Chondrocyte (in vitro differentiated cells): ENCODE measurements around the gene CFAP97D1. TPM values are rescaled to one million over a fixed set of nuclear protein-coding genes. Genes with fewer than 3 reads are reported as not detected.
A peak's percentile ranks its signal among the peaks of the same experiment; 100 is the strongest.

Experiments
- DNase-seq: peaks from one replicate; pipeline ENCODE4 v3.0.0; 2021; ENCODE audit warnings: mixed read lengths, low spot score
- H3K27ac Mint-ChIP-seq: one replicate; pipeline ENCODE4 v1.8.0; 2021; ENCODE audit warnings: mild to moderate bottlenecking, moderate library complexity, mixed read lengths; ENCODE audit not compliant: unreplicated experiment
- H3K27me3 Mint-ChIP-seq: 2 replicates; pipeline ENCODE4 v1.8.0; 2021; ENCODE audit warnings: low read depth, mixed read lengths
- H3K36me3 Mint-ChIP-seq: 2 replicates; pipeline ENCODE4 v1.8.0; 2021; ENCODE audit warnings: low read depth, mixed read lengths
- H3K4me1 Mint-ChIP-seq: 2 replicates; pipeline ENCODE4 v1.8.0; 2021; ENCODE audit warnings: low read depth, mild to moderate bottlenecking, mixed read lengths
- H3K4me3 Mint-ChIP-seq: one replicate; pipeline ENCODE4 v1.8.0; 2021; ENCODE audit warnings: mild to moderate bottlenecking, moderate library complexity, mixed read lengths; ENCODE audit not compliant: unreplicated experiment
- H3K9me3 Mint-ChIP-seq: 2 replicates; pipeline ENCODE4 v1.8.0; 2021; ENCODE audit warnings: low read depth, mixed read lengths
- total RNA-seq: library from RNA; stranded (reverse); gene quantifications from 3 replicates; pipeline ENCODE4 v1.2.1, GENCODE V29; 2021
- TF ChIP-seq, protein P1 (sequence below): fragments of 200-600 bp; sonication (generic); IDR thresholded peaks from 2 replicates; pipeline ENCODE4 v1.5.0; 2021; ENCODE audit warnings: antibody characterized with exemption, mild to moderate bottlenecking, moderate library complexity

The CFAP97D1 gene
- total RNA-seq, 1 donor from 2014 or later: not detected

DNA sequence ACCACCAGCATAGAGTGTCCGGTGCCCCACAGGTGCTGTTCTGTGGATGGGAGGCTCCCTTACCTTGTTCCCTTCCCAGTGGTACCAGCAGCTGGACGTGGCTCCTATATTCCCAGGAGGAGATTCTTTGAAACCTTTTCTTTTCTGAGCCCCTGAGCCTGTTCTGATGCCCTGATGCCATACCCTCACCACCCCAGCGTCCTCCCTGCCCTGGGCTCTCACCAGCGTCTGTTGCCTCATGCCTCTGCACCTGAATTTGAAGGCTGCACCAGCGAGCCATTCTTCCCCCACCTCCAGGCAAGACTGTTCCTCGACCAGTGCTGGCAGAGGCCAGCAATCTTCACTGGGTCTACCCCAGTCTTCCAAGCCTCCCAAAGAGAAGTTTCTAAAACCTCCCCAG, 22.1 kb upstream of the CFAP97D1 start:
- TF ChIP-seq, protein P1, sequence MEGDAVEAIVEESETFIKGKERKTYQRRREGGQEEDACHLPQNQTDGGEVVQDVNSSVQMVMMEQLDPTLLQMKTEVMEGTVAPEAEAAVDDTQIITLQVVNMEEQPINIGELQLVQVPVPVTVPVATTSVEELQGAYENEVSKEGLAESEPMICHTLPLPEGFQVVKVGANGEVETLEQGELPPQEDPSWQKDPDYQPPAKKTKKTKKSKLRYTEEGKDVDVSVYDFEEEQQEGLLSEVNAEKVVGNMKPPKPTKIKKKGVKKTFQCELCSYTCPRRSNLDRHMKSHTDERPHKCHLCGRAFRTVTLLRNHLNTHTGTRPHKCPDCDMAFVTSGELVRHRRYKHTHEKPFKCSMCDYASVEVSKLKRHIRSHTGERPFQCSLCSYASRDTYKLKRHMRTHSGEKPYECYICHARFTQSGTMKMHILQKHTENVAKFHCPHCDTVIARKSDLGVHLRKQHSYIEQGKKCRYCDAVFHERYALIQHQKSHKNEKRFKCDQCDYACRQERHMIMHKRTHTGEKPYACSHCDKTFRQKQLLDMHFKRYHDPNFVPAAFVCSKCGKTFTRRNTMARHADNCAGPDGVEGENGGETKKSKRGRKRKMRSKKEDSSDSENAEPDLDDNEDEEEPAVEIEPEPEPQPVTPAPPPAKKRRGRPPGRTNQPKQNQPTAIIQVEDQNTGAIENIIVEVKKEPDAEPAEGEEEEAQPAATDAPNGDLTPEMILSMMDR: no peak
- Mint-ChIP-seq H3K36me3 (no peaks in the 10 kb centered on the region), H3K27ac (no peak overlapping the region), H3K9me3 (no peaks in the 10 kb centered on the region), H3K4me1 (peaks cover 11% of the 10 kb centered on the region), H3K27me3 (peaks cover 16% of the 10 kb centered on the region), H3K4me3 (no peak overlapping the region)
- DNase-seq: no peak

DNA sequence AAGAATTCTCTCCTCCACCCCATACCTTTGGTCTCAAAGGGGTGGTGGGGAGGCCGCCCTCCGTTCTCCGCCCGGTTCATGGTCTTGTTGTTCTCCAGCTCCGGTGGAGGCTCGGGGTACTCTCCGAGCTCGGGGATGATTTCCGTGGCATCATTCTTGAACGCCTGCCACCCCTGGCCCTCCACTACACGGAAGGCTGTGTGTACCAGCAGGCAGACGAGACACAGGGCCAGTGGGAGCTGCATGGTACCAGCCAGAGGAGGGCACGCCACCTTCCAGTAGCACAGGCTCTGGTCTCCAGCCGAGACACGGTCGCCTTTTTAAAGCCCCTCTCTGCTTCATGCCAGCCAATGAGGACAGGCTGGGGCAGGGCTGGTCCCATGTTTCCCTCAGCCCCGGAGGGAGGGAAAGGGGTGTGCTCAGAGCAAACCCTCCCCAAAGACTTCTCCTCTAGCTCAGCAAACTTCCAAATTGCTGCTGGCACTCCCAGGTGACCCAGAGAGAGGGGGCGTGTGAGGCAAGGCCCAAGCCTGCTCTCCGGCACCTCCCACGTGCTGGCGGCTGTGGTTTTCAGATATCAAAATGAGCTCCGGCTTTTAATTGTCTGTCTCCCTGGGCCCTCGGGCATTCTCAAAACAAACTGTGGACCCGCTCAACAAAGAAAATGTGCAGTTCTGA, 21.6 kb upstream of the CFAP97D1 start, which contains the start of gene SOST:
Gene SOST (minus strand): TSS at position 295 of the 678 bp plus-strand sequence. CDS start 50 bp downstream, at position 245.
- TF ChIP-seq, protein P1: no peak
- peaks cover 16% of the 10 kb centered on the region for H3K27me3 Mint-ChIP-seq
- no peak within 1 kb of the TSS for H3K27ac Mint-ChIP-seq
- H3K9me3 Mint-ChIP-seq: no peaks in the 10 kb centered on the region
- peaks cover 11% of the 10 kb centered on the region for H3K4me1 Mint-ChIP-seq
- no peak for DNase-seq
- H3K36me3 Mint-ChIP-seq: no peaks in the 10 kb centered on the region
- no peak within 1 kb of the TSS for H3K4me3 Mint-ChIP-seq

DNA sequence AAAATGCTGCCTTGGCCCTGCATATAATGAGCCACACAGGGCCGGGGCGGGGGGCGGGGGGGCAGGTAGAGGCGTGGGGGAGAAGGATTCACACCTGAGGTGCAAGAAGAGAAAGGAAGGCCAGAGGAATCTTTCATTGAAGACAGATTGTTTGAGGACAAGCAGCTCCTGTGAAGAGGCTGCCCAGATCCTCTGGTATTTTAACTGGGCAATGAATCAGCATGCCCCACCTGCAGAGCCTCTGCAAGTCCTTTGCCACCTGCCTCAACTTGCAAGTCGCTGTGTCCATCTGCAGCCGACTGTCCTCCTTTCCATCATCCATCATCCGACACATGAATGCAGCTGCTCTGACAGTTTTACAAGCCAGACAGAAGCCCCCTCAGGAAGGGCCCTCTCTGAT, 20.4 kb upstream of the CFAP97D1 start:
- Mint-ChIP-seq H3K9me3 (no peaks in the 10 kb centered on the region), H3K4me1 (peaks cover 11% of the 10 kb centered on the region), H3K36me3 (no peaks in the 10 kb centered on the region), H3K27me3 (peaks cover 16% of the 10 kb centered on the region), H3K27ac (no peak overlapping the region), H3K4me3 (no peak overlapping the region)
- DNase-seq: no peak
- TF ChIP-seq, protein P1: no peak

DNA sequence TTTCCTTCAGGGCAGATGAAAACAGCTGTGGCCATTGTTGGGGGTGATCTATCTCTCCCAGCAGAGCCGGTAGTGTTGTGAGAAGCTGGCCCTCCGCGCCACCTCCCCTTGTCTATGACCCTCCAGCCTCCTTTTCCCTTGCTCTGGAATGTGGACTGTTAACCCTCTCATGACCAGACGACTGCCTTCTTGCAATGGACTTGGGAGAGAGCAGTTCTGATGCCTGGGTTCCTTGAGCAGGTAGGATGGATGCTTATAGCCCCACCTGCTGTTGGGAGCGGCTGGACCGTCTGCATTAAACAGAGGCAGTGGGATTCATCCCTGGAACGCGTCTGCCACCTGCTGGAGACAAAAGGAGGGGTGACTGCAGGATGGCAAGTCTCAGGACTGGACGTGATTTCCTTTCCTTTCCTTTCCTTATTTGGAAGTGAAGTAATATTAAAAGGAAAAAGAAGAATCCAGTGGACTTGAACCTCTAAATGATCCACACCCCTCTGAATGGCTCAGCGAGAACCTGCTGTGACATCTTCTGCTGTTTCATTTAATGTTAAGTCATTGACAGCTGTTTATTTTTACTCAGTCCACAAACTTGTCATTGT, 19.9 kb upstream of the CFAP97D1 start:
- Mint-ChIP-seq H3K9me3 (no peaks in the 10 kb centered on the region), H3K36me3 (no peaks in the 10 kb centered on the region), H3K4me3 (no peak overlapping the region), H3K27ac (peak overlapping the region; percentile 24), H3K4me1 (peaks cover 11% of the 10 kb centered on the region), H3K27me3 (peaks cover 16% of the 10 kb centered on the region)
- TF ChIP-seq, protein P1: peak; percentile 100
- no peak for DNase-seq

DNA sequence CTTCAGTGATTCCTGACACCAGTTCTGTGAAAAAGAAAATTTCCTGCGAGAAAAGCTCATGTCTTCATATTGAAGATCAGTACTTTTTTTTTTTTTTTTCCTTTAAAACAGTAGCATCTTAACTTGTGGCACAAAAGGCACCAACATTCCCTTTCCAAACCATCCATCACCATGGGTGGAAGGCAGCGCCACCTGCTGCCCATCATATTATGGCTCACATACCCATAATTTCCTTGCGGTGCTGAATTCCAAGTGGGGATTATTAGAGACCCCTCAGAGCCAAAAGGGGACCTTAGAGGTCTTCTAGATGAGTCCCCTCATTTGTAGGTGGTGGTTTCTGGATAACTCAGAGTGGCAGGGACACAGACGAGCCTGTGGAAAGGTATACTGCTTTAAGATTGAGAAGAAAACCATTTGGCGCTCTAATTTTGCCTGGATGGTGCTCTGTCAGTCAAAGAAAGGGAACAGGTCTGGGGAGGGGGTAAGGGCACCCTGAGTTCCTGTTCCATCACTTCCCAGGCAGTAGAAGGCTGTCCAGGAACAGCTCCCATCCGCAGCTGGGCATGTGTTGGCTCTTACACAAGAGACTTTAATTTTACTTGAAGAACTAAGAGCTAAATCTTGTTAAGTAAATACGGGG, 13.7 kb upstream of the CFAP97D1 start:
- H3K36me3 Mint-ChIP-seq: peaks cover 15% of the 10 kb centered on the region
- TF ChIP-seq, protein P1: peak; percentile 86
- H3K27ac Mint-ChIP-seq: no peak overlapping the region
- H3K4me1 Mint-ChIP-seq: no peaks in the 10 kb centered on the region
- no peak overlapping the region for H3K4me3 Mint-ChIP-seq
- DNase-seq: no peak
- no peaks in the 10 kb centered on the region for H3K9me3 Mint-ChIP-seq
- no peaks in the 10 kb centered on the region for H3K27me3 Mint-ChIP-seq
